Neural progenitor cell (in vitro differentiated cells): ENCODE results near the gene TTC39A. TPM values are rescaled to one million over a fixed set of nuclear protein-coding genes. Genes with fewer than 3 reads are reported as not detected.

Source experiments
- DNase-seq: peaks from one replicate; pipeline ENCODE4 v3.0.0-alpha.2; 2016; ENCODE audit warnings: low spot score
- H2AFZ ChIP-seq: fragments of 200-600 bp; sonication (generic); replicated peaks from 2 replicates; pipeline ENCODE4 v1.6.1; 2016; ENCODE audit warnings: antibody characterized with exemption
- H3F3A ChIP-seq: fragments of 200-600 bp; sonication (generic); 2 replicates; pipeline ENCODE4 v1.6.1; 2016; ENCODE audit warnings: antibody characterized with exemption, low read depth
- H3K27ac ChIP-seq: fragments of 200-600 bp; sonication (generic); 2 replicates; pipeline ENCODE4 v1.5.1; 2016; ENCODE audit warnings: mild to moderate bottlenecking
- H3K27me3 ChIP-seq: fragments of 200-600 bp; sonication (generic); 2 replicates; pipeline ENCODE4 v1.6.1; 2016; ENCODE audit warnings: mild to moderate bottlenecking, moderate library complexity
- H3K36me3 ChIP-seq: fragments of 200-600 bp; sonication (generic); 2 replicates; pipeline ENCODE4 v1.5.1; 2016
- H3K4me1 ChIP-seq: fragments of 200-600 bp; sonication (generic); 2 replicates; pipeline ENCODE4 v1.6.1; 2016; ENCODE audit warnings: mixed run types
- H3K4me2 ChIP-seq: fragments of 200-600 bp; sonication (generic); 2 replicates; pipeline ENCODE4 v1.6.1; 2016
- H3K4me3 ChIP-seq: fragments of 200-600 bp; sonication (generic); 2 replicates; pipeline ENCODE4 v1.5.1; 2016
- H3K79me2 ChIP-seq: fragments of 200-600 bp; sonication (generic); 2 replicates; pipeline ENCODE4 v1.6.1; 2016; ENCODE audit warnings: low read depth
- H3K9ac ChIP-seq: fragments of 200-600 bp; sonication (generic); 2 replicates; pipeline ENCODE4 v1.6.1; 2016
- H3K9me3 ChIP-seq: fragments of 200-600 bp; sonication (generic); 2 replicates; pipeline ENCODE4 v1.5.1; 2016; ENCODE audit warnings: low read depth
- H4K20me1 ChIP-seq: fragments of 200-600 bp; sonication (generic); 2 replicates; pipeline ENCODE4 v1.6.1; 2016; ENCODE audit warnings: low read depth
- H3K27ac Mint-ChIP-seq: 3 replicates; pipeline ENCODE4 v1.8.0; 2021; ENCODE audit warnings: mixed read lengths
- H3K27me3 Mint-ChIP-seq: 2 replicates; pipeline ENCODE4 v1.8.0; 2022; ENCODE audit warnings: low read depth, mild to moderate bottlenecking, inconsistent platforms, moderate library complexity, mixed read lengths; ENCODE audit not compliant: insufficient read depth
- H3K36me3 Mint-ChIP-seq: 3 replicates; pipeline ENCODE4 v1.8.0; 2021; ENCODE audit warnings: mixed read lengths
- H3K4me1 Mint-ChIP-seq: 3 replicates; pipeline ENCODE4 v1.8.0; 2021; ENCODE audit warnings: mixed read lengths
- H3K4me3 Mint-ChIP-seq: 3 replicates; pipeline ENCODE4 v1.8.0; 2021; ENCODE audit warnings: mild to moderate bottlenecking, moderate library complexity, mixed read lengths
- H3K9me3 Mint-ChIP-seq: 3 replicates; pipeline ENCODE4 v1.8.0; 2020; ENCODE audit warnings: mixed read lengths
- EZH2 ChIP-seq: fragments of 200-600 bp; sonication (generic); IDR thresholded peaks from 2 replicates; pipeline ENCODE4 v1.6.1; 2017; ENCODE audit warnings: antibody characterized with exemption, mild to moderate bottlenecking, moderate library complexity
- EZH2phosphoT487 ChIP-seq: fragments of 200-600 bp; sonication (generic); IDR thresholded peaks from 2 replicates; pipeline ENCODE4 v1.6.1; 2017; ENCODE audit warnings: antibody characterized with exemption
- total RNA-seq: library from RNA; depleted of rRNA; stranded (reverse); fragments of >200 nt; gene quantifications from 2 replicates; pipeline ENCODE4 v1.2.3, GENCODE V29; 2015; ENCODE audit warnings: low replicate concordance
- TF ChIP-seq, protein P1 (sequence below): fragments of 200-600 bp; sonication (generic); IDR thresholded peaks from 2 replicates; pipeline ENCODE4 v1.5.1; 2017; ENCODE audit warnings: antibody characterized with exemption, mild to moderate bottlenecking

TTC39A gene
- total RNA-seq, 1 donor from 2014 or later: 0.94 TPM

DNA sequence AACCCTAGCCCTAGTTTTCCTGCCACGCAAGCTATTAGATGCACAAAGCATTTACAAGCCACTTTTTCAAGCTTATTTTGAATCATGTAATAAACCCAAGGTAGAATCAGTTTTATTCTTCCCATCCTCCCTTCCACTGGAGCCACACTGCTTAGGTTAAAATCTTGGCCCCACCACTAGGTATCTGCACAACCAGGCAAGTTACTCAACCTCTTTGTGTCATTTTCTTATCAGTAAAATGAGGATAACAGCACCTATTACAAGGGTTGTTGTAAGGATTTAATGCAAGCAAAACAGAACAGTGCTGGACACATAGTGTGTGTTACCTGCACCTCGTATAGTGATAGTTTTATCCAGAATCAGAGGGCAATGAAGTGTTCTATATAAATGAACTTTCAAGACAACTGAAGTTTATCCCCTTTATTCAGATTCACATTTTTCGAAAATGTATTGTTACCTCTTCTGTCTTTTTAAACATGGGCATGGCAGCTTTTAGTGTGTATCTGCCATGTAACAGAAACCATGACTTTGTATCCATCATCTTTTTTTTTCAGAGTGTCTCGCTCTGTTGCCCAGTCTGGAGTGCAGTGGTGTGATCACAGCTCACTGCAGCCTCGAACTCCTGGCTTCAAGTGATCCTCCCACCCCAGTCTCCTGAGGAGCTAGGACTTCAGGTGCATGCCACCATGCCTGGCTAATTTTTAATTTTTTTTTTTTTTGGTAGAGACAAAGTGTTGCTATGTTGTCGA, 17.2 kb upstream of the TTC39A start:
- no peaks in the 10 kb centered on the region for H3K36me3 Mint-ChIP-seq
- Histone ChIP-seq H3K4me2 (no peak overlapping the region), H3K27ac (no peak overlapping the region), H3F3A (no peaks in the 10 kb centered on the region), H3K4me3 (no peak overlapping the region), H3K79me2 (no peaks in the 10 kb centered on the region), H3K9me3 (no peaks in the 10 kb centered on the region), H3K9ac (no peak overlapping the region), H4K20me1 (no peaks in the 10 kb centered on the region), H3K27me3 (peaks cover 36% of the 10 kb centered on the region), H3K36me3 (no peaks in the 10 kb centered on the region), H2AFZ (no peak overlapping the region), H3K4me1 (peaks cover 3% of the 10 kb centered on the region)
- TF ChIP-seq, protein P1, sequence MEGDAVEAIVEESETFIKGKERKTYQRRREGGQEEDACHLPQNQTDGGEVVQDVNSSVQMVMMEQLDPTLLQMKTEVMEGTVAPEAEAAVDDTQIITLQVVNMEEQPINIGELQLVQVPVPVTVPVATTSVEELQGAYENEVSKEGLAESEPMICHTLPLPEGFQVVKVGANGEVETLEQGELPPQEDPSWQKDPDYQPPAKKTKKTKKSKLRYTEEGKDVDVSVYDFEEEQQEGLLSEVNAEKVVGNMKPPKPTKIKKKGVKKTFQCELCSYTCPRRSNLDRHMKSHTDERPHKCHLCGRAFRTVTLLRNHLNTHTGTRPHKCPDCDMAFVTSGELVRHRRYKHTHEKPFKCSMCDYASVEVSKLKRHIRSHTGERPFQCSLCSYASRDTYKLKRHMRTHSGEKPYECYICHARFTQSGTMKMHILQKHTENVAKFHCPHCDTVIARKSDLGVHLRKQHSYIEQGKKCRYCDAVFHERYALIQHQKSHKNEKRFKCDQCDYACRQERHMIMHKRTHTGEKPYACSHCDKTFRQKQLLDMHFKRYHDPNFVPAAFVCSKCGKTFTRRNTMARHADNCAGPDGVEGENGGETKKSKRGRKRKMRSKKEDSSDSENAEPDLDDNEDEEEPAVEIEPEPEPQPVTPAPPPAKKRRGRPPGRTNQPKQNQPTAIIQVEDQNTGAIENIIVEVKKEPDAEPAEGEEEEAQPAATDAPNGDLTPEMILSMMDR: no peak
- no peak for TF ChIP-seq EZH2
- TF ChIP-seq EZH2phosphoT487: no peak
- H3K27me3 Mint-ChIP-seq: peaks cover 19% of the 10 kb centered on the region
- no peak overlapping the region for H3K4me3 Mint-ChIP-seq
- no peak for DNase-seq
- no peaks in the 10 kb centered on the region for H3K4me1 Mint-ChIP-seq
- H3K9me3 Mint-ChIP-seq: no peaks in the 10 kb centered on the region
- no peak overlapping the region for H3K27ac Mint-ChIP-seq

DNA sequence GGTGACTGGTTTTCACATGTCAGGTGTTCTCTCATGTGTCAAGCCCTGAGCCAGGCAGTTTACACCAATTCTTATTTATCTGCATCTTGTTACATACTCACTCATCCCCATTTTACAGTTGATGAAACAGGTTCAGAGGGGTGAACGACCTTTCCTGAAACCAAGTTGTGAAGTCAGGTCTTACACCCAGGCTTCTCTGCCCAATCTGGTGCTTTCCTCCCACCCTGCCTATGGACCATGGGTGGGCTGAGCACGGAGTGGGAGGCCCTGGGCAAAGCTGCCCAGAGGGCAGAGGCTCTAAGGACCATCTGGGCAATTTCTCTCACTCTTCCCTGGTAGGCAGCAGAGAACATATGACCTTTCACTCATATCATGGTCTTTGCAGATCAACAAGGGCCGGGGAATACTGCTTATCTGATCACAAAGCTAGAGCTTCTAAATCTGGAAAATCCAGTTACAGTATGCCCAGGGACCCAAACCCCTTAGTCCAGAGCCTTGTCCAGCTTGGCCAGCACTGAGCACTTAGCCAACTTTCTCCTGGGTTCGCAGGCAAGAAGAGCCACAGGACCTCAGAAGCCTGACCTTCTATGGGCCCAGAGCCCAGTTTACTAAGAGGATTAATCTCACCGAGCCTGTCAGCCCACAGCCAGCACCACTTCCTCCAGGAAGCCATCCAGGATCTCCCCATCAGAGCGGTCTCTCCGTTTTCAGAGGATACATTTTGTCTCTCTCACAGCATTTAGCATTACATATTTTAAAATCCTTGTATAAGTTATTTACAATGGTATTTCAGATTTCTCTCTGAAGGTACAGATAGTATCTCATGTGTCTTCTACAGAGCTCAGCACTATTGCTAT, 16.0 kb upstream of the TTC39A start:
- no peaks in the 10 kb centered on the region for H3K9me3 Mint-ChIP-seq
- no peak overlapping the region for H3K4me3 Mint-ChIP-seq
- no peak overlapping the region for H3K27ac ChIP-seq
- H2AFZ ChIP-seq: no peak overlapping the region
- H3K36me3 ChIP-seq: no peaks in the 10 kb centered on the region
- no peak for TF ChIP-seq EZH2
- TF ChIP-seq, protein P1: no peak
- no peak for TF ChIP-seq EZH2phosphoT487
- H3K36me3 Mint-ChIP-seq: no peaks in the 10 kb centered on the region
- H3K4me3 ChIP-seq: no peak overlapping the region
- no peaks in the 10 kb centered on the region for H3K9me3 ChIP-seq
- DNase-seq: no peak
- H3K4me2 ChIP-seq: no peak overlapping the region
- no peaks in the 10 kb centered on the region for H3K79me2 ChIP-seq
- no peaks in the 10 kb centered on the region for H4K20me1 ChIP-seq
- H3K4me1 ChIP-seq: peaks cover 3% of the 10 kb centered on the region
- H3K4me1 Mint-ChIP-seq: peaks cover 10% of the 10 kb centered on the region
- H3K27me3 ChIP-seq: peaks cover 41% of the 10 kb centered on the region
- no peaks in the 10 kb centered on the region for H3F3A ChIP-seq
- H3K27me3 Mint-ChIP-seq: peaks cover 19% of the 10 kb centered on the region
- H3K27ac Mint-ChIP-seq: no peak overlapping the region
- no peak overlapping the region for H3K9ac ChIP-seq

DNA sequence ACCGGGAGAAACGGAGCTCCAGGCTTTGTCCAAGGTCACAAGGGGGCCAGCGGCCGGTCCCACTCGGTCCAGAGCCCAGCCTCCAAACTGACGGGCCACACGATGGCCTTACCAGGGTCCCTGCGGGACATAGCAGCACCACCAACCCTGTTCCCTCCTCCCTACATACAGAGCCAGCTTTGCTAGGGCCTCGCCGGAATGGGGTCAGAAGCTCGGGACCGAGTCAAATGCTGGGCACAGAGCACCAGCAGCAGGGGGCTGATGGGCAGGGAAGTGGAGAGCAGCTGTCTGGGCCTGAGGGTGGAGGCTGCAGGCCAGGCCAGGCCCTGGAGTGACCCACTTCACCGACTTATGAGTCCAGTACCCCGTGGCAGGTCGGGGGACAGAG, 14.9 kb upstream of the TTC39A start:
- H3K9me3 ChIP-seq: no peaks in the 10 kb centered on the region
- H3K27me3 ChIP-seq: peaks cover 41% of the 10 kb centered on the region
- peak overlapping the region; percentile 84 for H3K4me2 ChIP-seq
- H3K79me2 ChIP-seq: no peaks in the 10 kb centered on the region
- H3K27me3 Mint-ChIP-seq: peaks cover 19% of the 10 kb centered on the region
- peak overlapping the region; percentile 79 for H2AFZ ChIP-seq
- H3K27ac Mint-ChIP-seq: no peak overlapping the region
- H3K4me3 Mint-ChIP-seq: no peak overlapping the region
- no peaks in the 10 kb centered on the region for H3F3A ChIP-seq
- H3K9ac ChIP-seq: no peak overlapping the region
- peak overlapping the region; percentile 46 for H3K4me3 ChIP-seq
- peaks cover 10% of the 10 kb centered on the region for H3K4me1 Mint-ChIP-seq
- H3K4me1 ChIP-seq: peaks cover 3% of the 10 kb centered on the region
- DNase-seq: no peak
- no peaks in the 10 kb centered on the region for H3K9me3 Mint-ChIP-seq
- TF ChIP-seq EZH2phosphoT487 (no peak), EZH2 (peak; percentile 12)
- no peaks in the 10 kb centered on the region for H4K20me1 ChIP-seq
- no peak overlapping the region for H3K27ac ChIP-seq
- no peaks in the 10 kb centered on the region for H3K36me3 ChIP-seq
- H3K36me3 Mint-ChIP-seq: no peaks in the 10 kb centered on the region
